ENCODE results near the gene PFN1. TPM values are rescaled to one million over a fixed set of nuclear protein-coding genes. Genes with fewer than 3 reads are reported as not detected.

Gene PFN1
- total RNA-seq, 4 donors from 2014 or later: 244 to 584 (median 435) TPM

GRCh38 chr17:4900231-4901107, 47.9 kb downstream of the PFN1 start:
- no peak for TF ChIP-seq CTCF (IDR thresholded peaks at IDR 0.05; ENCODE audit: low read depth)

- TF ChIP-seq CTCF (IDR thresholded peaks at IDR 0.05; ENCODE audit: low read depth): no peak
Measured at GRCh38 chr17:4899341-4900230, 48.7 kb downstream of the PFN1 start, which contains the start of gene C17orf107. Gene C17orf107, plus strand, starts transcription at chr17:4899536. Its CDS starts 227 bp downstream, at chr17:4899763.

GRCh38 chr17:4898927-4899326, 49.4 kb downstream of the PFN1 start:
- no peak for TF ChIP-seq CTCF (IDR thresholded peaks at IDR 0.05; ENCODE audit: low read depth)

GRCh38 chr17:4898351-4898750, 50.0 kb downstream of the PFN1 start:
- TF ChIP-seq CTCF (IDR thresholded peaks at IDR 0.05; ENCODE audit: low read depth): no peak

- no peak for TF ChIP-seq CTCF (IDR thresholded peaks at IDR 0.05; ENCODE audit: low read depth)
Measured at GRCh38 chr17:4897785-4898184, 50.5 kb downstream of the PFN1 start.

- no peak for TF ChIP-seq CTCF (IDR thresholded peaks at IDR 0.05; ENCODE audit: low read depth)
Measured at GRCh38 chr17:4897198-4897687, 51.1 kb downstream of the PFN1 start.
